PFSK-1 (cell line): ENCODE data around the gene RERE.
A peak's percentile ranks its signal among the peaks of the same experiment; 100 is the strongest.

Experiments used
- FOXP2 ChIP-seq: optimal IDR thresholded peaks from 2 replicates; pipeline ENCODE3; 2011; ENCODE audit warnings: borderline replicate concordance, control low read depth, inconsistent platforms; ENCODE audit not compliant: insufficient read depth; ENCODE audit errors: extremely low read length, extremely low read depth
- POLR2AphosphoS5 ChIP-seq: IDR thresholded peaks from 2 replicates; pipeline ENCODE4 v1.6.1; 2012; ENCODE audit warnings: low read depth, mild to moderate bottlenecking, control low read depth, low read length, moderate library complexity
- SIN3A ChIP-seq: IDR thresholded peaks from 2 replicates; pipeline ENCODE4 v1.6.1; 2012; ENCODE audit warnings: mild to moderate bottlenecking, low read length, moderate library complexity, borderline replicate concordance; ENCODE audit not compliant: insufficient read depth
- TAF1 ChIP-seq: IDR thresholded peaks from 2 replicates; pipeline ENCODE4 v1.6.1; 2012; ENCODE audit warnings: low read length, control low read depth, borderline replicate concordance; ENCODE audit not compliant: insufficient read depth
- TF ChIP-seq, protein P1 (sequence below), 2 experiments: IDR thresholded peaks; 2 replicates each; pipeline versions ENCODE4 v1.6.1 to v1.8.0; 2011 to 2012; ENCODE audit warnings: low read depth in 2 of 2, low read length in 2 of 2, control low read depth in 1 of 2, inconsistent platforms in 1 of 2, mild to moderate bottlenecking in 1 of 2, moderate library complexity in 1 of 2; ENCODE audit not compliant: insufficient read depth in 1 of 2

The RERE gene

DNA sequence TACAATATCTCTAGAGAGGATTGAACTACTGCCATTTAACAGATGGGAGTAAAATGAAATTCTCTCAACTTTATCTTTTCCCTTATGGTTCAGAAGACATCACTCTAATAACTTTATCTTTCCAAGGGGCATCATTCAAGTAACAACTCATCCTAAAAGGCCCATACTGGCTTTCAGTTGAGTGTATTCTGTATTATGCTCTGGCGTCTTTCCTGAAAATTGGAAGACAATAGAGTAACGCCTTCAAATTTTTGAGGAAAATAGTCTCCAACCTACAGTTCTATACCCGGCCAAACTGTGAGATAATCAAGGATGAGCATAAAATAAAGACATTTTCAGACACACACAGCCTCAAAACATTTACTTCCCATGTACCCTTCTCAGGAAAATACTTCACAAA, 103.3 kb downstream of the RERE start:
- TF ChIP-seq POLR2AphosphoS5 (no peak), FOXP2 (no peak), TAF1 (no peak), SIN3A (no peak)
- TF ChIP-seq, protein P1, sequence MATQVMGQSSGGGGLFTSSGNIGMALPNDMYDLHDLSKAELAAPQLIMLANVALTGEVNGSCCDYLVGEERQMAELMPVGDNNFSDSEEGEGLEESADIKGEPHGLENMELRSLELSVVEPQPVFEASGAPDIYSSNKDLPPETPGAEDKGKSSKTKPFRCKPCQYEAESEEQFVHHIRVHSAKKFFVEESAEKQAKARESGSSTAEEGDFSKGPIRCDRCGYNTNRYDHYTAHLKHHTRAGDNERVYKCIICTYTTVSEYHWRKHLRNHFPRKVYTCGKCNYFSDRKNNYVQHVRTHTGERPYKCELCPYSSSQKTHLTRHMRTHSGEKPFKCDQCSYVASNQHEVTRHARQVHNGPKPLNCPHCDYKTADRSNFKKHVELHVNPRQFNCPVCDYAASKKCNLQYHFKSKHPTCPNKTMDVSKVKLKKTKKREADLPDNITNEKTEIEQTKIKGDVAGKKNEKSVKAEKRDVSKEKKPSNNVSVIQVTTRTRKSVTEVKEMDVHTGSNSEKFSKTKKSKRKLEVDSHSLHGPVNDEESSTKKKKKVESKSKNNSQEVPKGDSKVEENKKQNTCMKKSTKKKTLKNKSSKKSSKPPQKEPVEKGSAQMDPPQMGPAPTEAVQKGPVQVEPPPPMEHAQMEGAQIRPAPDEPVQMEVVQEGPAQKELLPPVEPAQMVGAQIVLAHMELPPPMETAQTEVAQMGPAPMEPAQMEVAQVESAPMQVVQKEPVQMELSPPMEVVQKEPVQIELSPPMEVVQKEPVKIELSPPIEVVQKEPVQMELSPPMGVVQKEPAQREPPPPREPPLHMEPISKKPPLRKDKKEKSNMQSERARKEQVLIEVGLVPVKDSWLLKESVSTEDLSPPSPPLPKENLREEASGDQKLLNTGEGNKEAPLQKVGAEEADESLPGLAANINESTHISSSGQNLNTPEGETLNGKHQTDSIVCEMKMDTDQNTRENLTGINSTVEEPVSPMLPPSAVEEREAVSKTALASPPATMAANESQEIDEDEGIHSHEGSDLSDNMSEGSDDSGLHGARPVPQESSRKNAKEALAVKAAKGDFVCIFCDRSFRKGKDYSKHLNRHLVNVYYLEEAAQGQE (IDR thresholded peaks at IDR 0.05; ENCODE audit: insufficient read depth in 1 of 2, low read depth in 2 of 2, low read length in 2 of 2): no peak

DNA sequence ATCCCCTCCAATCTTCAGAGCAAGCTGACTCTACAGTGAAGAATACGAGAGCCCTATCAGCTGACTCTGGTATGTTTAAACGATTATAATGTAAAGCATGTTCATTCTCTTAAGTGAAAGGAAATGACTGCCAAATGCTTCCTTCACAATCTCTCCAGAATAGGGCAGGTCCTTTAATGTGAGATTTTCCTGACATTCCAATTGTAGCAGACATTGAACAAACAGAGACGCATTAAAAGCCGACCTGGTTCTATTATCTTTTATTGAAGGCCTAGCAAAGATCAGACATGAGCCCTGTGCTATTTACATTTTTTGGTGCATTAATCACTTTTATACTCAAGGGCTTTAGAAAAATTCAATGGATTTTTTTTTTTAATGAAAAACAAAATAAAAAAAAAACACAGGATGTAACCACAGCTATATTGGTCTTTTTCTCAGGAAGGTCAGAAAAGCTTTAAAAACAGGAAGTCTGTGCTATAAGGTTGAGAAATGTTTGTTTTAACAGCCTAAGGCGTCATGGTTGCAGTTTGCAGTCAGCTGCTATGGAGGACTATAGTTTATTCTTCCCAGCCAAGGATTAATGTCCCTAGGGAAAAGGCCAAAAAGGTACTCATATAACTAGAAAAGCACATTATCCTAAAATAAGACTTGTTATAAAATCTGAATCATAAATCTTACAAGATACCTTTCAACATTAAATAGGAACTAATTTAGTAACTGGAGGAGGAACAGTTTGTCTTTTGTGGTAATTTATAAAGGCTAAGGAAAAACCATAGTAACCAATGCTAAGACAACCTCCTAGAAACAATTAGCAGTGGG, 104.8 kb downstream of the RERE start:
- no peak for TF ChIP-seq FOXP2
- TF ChIP-seq, protein P1 (IDR thresholded peaks at IDR 0.05; ENCODE audit: insufficient read depth in 1 of 2, low read depth in 2 of 2, low read length in 2 of 2): 0 out of 4 replicates have a peak, but pooled peaks of 1 of the 2 experiments have one; percentile 42
- peak; percentile 51; the same call in 1 of the 2 replicates for TF ChIP-seq POLR2AphosphoS5
- peak; percentile 85; the same call in 1 of the 2 replicates for TF ChIP-seq SIN3A

DNA sequence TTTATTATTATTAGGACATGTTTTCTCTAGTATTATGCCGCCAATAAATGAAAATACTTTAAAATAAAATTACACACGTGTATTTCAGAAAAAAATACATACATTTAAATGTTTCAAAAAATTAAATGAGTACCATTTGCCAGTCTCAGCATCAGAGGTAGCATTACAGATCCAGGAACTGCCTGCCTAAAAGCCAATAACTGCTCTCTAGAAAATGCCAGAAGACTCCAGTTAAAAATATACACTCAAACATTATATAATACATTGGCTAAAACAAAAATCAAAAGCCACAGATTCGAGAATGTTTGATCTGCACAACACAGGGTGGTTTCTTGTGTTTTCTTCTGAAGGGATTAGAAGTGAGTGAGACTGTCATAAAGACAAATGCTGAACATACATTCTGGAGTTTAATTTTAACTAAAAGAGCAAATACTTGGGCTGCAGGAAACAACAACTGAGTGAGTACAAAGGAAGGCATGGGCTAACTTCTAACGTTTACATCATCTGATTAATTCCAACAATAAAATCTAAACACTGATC, 105.5 kb downstream of the RERE start:
- TF ChIP-seq SIN3A (no peak), TAF1 (no peak), POLR2AphosphoS5 (no peak), FOXP2 (no peak)
- TF ChIP-seq, protein P1 (IDR thresholded peaks at IDR 0.05; ENCODE audit: insufficient read depth in 1 of 2, low read depth in 2 of 2, low read length in 2 of 2): no peak

DNA sequence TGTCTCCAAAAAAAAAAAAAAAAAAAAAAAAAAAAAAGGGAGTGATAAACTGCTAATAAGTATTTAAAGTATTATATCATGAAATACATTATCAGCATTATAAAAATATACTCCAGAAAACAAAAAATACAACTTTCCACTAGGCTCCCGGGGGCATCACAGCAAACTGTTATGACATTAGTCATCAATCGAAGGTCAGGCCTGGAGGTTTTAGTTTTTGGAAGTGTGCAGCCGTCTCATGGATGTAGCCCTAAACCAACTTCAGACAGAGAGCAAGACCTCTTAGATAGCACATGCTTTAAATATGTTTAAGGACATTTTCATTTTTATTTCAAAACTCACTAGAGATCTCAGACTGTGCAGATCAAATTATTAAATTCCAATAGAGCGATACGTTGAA, 106.3 kb downstream of the RERE start:
- TF ChIP-seq TAF1 (no peak), SIN3A (no peak), POLR2AphosphoS5 (no peak), FOXP2 (no peak)
- TF ChIP-seq, protein P1 (IDR thresholded peaks at IDR 0.05; ENCODE audit: insufficient read depth in 1 of 2, low read depth in 2 of 2, low read length in 2 of 2): no peak
